Fibroblast of mammary gland (primary cell): ENCODE results near the gene IL17REL.

Experiments
- DNase-seq: peaks from one replicate; pipeline ENCODE4 v3.0.0-alpha.2; 2010; ENCODE audit warnings: low read depth
- H3K4me3 ChIP-seq: 2 replicates; pipeline ENCODE4 v1.5.1; 2011; ENCODE audit warnings: low read depth, mild to moderate bottlenecking, low read length, moderate library complexity; ENCODE audit not compliant: control insufficient read depth
- TF ChIP-seq, protein P1 (sequence below): conservative IDR thresholded peaks from 2 replicates; pipeline ENCODE4 v1.5.1; 2011; ENCODE audit warnings: low read depth, low read length, inconsistent platforms; ENCODE audit not compliant: control insufficient read depth, insufficient read depth

Gene IL17REL

DNA sequence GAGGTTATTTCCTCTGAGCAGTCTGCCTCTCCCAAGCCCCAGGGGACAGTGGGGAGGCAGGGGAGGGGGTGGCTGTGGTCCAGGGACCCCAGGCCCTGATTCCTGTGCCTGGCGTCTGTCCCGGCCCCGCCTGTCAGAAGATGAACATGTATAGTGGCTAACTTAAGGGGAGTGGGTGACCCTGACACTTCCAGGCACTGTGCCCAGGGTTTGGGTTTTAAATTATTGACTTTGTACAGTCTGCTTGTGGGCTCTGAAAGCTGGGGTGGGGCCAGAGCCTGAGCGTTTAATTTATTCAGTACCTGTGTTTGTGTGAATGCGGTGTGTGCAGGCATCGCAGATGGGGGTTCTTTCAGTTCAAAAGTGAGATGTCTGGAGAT lies 48.9 kb downstream of the IL17REL start:
- TF ChIP-seq, protein P1, sequence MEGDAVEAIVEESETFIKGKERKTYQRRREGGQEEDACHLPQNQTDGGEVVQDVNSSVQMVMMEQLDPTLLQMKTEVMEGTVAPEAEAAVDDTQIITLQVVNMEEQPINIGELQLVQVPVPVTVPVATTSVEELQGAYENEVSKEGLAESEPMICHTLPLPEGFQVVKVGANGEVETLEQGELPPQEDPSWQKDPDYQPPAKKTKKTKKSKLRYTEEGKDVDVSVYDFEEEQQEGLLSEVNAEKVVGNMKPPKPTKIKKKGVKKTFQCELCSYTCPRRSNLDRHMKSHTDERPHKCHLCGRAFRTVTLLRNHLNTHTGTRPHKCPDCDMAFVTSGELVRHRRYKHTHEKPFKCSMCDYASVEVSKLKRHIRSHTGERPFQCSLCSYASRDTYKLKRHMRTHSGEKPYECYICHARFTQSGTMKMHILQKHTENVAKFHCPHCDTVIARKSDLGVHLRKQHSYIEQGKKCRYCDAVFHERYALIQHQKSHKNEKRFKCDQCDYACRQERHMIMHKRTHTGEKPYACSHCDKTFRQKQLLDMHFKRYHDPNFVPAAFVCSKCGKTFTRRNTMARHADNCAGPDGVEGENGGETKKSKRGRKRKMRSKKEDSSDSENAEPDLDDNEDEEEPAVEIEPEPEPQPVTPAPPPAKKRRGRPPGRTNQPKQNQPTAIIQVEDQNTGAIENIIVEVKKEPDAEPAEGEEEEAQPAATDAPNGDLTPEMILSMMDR = no peak
- no peak for DNase-seq
- peak overlapping the region; percentile 6 for H3K4me3 ChIP-seq

DNA sequence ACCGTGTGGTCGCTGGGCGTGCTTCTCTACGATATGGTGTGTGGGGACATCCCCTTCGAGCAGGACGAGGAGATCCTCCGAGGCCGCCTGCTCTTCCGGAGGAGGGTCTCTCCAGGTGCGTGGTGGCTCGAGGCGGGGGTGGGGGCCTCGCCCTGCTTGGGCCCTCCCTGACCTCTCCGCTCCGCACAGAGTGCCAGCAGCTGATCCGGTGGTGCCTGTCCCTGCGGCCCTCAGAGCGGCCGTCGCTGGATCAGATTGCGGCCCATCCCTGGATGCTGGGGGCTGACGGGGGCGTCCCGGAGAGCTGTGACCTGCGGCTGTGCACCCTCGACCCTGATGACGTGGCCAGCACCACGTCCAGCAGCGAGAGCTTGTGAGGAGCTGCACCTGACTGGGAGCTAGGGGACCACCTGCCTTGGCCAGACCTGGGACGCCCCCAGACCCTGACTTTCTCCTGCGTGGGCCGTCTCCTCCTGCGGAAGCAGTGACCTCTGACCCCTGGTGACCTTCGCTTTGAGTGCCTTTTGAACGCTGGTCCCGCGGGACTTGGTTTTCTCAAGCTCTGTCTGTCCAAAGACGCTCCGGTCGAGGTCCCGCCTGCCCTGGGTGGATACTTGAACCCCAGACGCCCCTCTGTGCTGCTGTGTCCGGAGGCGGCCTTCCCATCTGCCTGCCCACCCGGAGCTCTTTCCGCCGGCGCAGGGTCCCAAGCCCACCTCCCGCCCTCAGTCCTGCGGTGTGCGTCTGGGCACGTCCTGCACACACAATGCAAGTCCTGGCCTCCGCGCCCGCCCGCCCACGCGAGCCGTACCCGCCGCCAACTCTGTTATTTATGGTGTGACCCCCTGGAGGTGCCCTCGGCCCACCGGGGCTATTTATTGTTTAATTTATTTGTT lies 49.6 kb downstream of the IL17REL start:
- no peak for DNase-seq
- peak overlapping the region; percentile 52 for H3K4me3 ChIP-seq
- TF ChIP-seq, protein P1 = no peak

DNA sequence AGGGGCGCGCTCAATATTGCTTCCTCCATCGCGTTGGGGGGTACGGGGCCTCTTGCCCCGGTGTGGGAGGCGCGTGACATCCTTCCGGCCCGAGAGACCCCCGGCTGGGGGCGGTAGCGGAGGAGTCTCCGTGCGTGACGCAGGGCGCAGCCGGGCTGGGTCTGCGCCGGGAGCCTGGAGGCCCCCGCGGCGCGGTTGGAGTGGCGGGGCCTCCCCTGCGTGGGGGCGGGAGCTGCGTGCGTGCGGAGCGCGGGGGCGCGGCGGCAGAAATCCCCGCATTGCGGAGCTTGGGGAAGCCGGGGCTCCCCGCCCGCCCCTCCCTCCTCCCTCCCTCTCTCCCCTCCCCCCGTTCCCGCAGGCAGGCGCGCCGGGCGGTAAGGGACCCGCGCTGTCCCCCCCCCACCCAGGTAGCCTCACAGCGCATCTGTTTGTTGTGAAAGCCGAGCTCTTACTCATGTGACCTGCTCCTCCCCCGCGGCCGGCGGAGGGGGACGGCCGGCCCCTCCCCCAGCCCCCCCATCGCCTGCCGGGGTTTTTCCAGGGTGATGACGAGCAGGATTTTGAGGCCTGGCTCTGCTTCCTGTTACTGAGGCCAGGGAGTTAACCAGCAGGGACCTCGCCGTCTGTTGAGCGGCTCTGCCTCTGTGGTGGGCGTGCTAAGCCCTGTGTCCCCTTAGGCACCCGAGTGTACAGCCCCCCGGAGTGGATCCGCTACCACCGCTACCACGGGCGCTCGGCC lies 50.4 kb downstream of the IL17REL start:
- peak; percentile 91 for DNase-seq
- H3K4me3 ChIP-seq = peak overlapping the region; percentile 69
- TF ChIP-seq, protein P1 = no peak

DNA sequence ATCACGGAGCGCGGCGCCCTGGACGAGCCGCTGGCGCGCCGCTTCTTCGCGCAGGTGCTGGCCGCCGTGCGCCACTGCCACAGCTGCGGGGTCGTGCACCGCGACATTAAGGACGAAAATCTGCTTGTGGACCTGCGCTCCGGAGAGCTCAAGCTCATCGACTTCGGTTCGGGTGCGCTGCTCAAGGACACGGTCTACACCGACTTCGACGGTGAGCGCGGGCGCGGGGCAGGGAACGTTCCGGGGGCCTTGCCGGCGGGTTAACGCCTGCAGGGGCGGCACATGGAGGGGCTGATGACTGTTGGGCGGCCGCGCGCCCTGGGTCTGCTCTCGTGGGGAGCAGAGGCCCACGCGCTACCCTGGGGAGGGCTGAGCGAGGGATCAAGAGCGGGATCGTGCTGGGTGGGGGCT lies 51.0 kb downstream of the IL17REL start:
- H3K4me3 ChIP-seq = peak overlapping the region; percentile 69
- no peak for DNase-seq
- TF ChIP-seq, protein P1 = no peak

DNA sequence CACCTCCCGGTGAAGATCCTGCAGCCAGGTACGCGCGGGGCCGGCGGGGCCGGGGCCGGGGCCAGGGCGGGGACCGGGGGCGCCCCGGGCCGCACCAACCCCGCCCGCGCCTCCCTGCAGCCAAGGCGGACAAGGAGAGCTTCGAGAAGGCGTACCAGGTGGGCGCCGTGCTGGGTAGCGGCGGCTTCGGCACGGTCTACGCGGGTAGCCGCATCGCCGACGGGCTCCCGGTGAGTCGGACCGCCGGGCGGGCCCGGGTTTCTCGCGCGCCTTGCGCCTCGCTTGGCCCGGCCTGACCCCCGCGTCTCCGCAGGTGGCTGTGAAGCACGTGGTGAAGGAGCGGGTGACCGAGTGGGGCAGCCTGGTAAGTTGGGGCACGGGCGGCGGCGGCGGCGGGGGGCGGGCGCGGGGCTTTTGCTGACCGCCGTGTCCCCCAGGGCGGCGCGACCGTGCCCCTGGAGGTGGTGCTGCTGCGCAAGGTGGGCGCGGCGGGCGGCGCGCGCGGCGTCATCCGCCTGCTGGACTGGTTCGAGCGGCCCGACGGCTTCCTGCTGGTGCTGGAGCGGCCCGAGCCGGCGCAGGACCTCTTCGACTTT lies 51.5 kb downstream of the IL17REL start:
- no peak for DNase-seq
- TF ChIP-seq, protein P1 = no peak
- peak overlapping the region; percentile 69 for H3K4me3 ChIP-seq

DNA sequence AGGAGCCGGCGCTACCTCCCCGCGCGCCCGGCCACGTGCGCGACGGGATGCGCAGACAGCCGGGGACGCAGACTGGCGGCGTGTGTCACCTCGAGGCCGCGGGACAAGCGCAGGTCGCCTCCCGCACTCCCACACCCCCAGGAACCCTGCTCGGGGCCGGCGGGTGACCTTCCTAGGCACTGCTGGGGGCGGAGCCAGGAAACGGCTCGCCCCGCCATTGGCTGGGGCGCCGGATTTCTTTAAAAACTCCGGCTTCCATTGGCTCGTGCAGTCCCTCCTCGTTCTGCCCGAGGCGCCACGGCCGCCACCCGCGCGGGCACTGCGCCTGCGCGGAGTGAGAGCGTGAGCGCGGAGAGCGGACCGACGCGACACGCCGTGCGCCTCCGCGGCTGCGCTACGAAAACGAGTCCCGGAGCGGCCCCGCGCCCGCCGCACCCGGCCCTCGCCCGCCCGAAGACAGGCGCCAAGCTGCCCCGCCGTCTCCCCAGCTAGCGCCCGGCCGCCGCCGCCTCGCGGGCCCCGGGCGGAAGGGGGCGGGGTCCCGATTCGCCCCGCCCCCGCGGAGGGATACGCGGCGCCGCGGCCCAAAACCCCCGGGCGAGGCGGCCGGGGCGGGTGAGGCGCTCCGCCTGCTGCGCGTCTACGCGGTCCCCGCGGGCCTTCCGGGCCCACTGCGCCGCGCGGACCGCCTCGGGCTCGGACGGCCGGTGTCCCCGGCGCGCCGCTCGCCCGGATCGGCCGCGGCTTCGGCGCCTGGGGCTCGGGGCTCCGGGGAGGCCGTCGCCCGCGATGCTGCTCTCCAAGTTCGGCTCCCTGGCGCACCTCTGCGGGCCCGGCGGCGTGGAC lies 52.2 kb downstream of the IL17REL start, which contains the start of gene PIM3:
PIM3 (plus strand) TSS at position 614 of the 846 bp plus-strand sequence; CDS start at position 790, 176 bp downstream.
- TF ChIP-seq, protein P1 = no peak
- peak; percentile 93 for DNase-seq
- peak within 1 kb of the TSS; percentile 69 for H3K4me3 ChIP-seq
